Ramos (cell line): ENCODE results near the gene RCHY1.
"Not testable (repeated sequence)": the region's sequence is repeated elsewhere in the genome, so short reads cannot be mapped to it uniquely, and the experiment has no call there.

Experiments
- in situ Hi-C: fragments of 300-500 bp; cut with MboI; formaldehyde crosslinking; loops from one replicate; pipeline ENCODE4 v1.14.3; 2022; ENCODE audit warnings: low sequenced_read_pairs; ENCODE audit not compliant: unreplicated experiment

RCHY1 gene

GRCh38 chr4:75514131-75514948, at the start of gene RCHY1, which contains the start of gene THAP6:
Gene RCHY1, minus strand, starts transcription at chr4:75514403. Its CDS starts 117 bp downstream, at chr4:75514286.
Gene THAP6, plus strand, starts transcription at chr4:75514473. Its CDS starts 980 bp downstream, at chr4:75515453.
- in situ Hi-C loops: no loop called here

DNA sequence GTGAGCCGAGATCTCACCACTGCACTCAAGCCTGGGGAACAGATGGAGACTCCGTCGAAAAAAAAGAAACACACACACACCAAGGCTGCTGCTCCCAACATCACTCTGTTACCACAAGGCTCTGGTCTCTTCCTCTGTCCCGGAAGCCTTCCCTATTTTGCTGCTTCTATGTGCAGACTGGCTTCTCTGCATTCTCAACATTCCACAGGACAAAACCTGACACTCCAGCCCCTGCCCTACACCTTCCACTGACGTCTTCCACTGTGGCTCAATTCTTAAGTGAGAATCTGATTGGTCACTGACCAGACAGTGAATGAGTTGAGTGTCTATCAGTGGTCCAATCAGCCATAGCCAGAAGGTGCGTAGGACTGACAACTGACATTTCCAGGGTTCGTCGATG, 47.6 kb upstream of the RCHY1 start:
- in situ Hi-C loops: no loop called here

GRCh38 chr4:75557696-75558095, 43.5 kb upstream of the RCHY1 start:
- in situ Hi-C loops: no loop called here

- in situ Hi-C loops: no loop called here
Measured at GRCh38 chr4:75555294-75556164, 41.3 kb upstream of the RCHY1 start, which contains the start of gene ODAPH. Gene ODAPH, plus strand, starts transcription at chr4:75556066. Its CDS starts 17 bp downstream, at chr4:75556083.

- in situ Hi-C loops: no loop called here
Measured at GRCh38 chr4:75552452-75552851, 38.2 kb upstream of the RCHY1 start.

GRCh38 chr4:75549019-75549418, 34.8 kb upstream of the RCHY1 start:
- in situ Hi-C loops: no loop called here

DNA sequence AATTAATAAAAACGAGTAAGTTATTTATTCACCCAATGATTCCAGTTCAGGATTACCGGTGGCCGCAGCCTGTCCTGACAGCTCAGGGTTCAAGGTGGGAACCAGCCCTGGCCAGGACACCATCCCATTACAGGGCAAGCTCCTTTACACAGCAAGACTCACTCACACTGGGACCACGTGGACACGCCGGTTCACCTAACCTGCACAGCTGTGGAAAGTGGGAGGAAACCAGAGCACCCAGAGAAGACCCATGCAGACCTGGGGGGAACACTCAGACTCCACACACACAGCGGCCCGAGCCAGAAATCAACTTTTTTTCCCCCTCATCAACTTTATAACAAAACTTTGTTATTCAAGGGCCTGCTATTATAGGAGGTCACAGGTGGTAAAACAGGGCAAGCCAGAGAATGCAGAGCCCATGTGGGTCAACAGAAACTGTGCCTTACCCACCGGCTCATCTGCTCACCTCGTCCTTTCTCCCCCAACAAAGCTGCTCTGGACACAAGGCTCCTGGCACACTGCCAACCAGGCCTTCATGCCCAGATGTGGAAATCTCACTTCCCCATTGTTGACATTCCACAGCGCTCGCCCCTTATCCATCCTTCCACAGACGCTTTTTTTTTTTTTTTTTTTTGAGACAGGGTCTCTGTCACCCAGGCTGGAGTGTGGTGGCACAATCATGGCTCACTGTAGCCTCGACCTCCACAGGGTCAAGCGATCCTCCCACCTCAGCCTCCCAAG, 33.6 kb upstream of the RCHY1 start:
- in situ Hi-C loops: no loop called here

DNA sequence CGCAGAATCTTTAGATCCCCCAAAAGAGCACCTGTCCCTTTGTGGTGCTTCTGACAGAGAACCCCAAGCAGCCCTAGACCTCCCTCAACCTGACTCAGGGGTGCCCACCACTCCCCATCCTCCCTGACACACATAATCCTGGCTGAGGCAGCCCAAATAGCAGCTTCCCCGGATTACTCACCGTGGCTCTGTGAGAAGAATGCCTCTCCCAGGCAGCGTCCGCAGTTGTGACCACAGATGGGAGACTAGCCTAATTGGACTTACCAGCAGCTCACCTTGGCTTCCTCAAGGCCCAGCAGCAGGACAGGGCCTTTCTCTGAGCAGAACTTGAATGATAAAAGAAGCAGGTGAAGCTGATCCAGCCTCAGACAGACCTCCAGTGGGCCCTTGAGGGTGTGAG, 31.3 kb upstream of the RCHY1 start:
- in situ Hi-C loops: no loop called here

- in situ Hi-C loops: no loop called here
Measured at GRCh38 chr4:75544870-75545269, 30.7 kb upstream of the RCHY1 start.

GRCh38 chr4:75544220-75544619, 30.0 kb upstream of the RCHY1 start:
- in situ Hi-C loops: not testable (repeated sequence)

- in situ Hi-C loops: no loop called here
Measured at GRCh38 chr4:75542824-75543223, 28.6 kb upstream of the RCHY1 start.

DNA sequence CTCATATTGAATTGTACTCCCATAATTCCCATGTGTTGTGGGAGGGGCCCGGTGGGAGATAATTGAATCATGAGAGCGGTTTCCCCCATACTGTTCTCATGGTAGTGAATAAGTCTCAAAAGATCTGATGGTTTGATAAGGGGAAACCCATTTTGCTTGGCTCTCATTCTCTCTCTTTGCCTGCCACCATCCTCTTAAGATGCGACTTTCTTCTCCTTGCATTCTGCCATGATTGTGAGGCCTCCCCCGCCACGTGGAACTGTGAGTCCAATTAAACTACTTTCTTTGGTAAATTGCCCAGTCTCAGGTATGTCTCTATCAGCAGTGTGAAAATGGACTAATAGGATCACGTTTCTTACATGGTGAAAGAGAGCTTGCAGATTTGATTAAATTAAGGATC, 23.1 kb upstream of the RCHY1 start:
- in situ Hi-C loops: not testable (repeated sequence)

- in situ Hi-C loops: not testable (repeated sequence)
Measured at GRCh38 chr4:75533926-75534325, 19.7 kb upstream of the RCHY1 start.

DNA sequence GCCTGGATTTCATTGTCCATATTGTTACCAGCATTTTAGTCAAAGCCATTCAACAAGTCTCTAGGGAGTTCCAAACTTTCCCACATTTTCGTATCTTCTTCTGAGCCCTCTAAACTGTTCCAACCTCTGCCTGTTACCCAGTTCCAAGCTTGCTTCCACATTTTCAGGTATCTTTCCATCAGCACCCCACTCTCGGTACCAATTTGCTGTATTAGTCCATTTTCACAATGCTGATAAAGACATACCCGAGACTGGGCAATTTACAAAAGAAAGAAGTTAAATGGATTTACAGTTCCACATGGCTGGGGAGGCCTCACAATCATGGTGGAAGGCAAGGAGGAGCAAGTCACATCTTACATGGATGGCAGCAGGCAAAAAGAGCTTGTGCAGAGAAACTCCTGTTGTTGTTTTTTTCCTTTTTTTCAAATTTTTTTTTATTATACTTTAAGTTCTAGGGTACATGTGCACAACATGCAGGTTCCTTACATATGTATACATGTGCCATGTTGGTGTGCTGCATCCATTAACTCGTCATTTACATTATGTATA, 19.2 kb upstream of the RCHY1 start:
- in situ Hi-C loops: not testable (repeated sequence)

DNA sequence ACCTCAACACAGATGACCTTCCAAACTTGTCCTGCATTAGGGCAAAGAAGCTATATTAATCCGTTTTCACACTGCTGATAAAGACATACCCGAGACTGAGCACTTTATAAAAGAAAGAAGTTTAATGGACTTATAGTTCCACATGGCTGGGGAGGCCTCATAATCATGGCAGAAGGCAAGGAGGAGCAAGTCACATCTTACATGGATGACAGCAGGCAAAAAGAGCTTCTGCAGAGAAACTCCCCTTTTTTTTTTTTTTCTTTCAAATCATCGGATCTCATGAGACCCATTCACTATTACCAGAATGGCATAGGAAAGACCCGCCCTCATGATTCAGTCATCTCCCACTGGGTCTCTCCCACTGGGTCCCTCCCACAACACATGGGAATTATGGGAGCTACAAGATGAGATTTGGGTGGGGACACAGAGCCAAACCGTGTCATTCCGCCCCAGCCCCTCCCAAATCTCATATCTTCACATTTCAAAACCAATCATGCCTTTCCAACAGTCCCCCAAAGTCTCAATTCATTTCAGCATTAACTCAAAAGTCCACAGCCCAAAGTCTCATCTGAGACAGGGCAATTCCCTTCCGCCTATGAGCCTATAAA, 17.4 kb upstream of the RCHY1 start:
- in situ Hi-C loops: not testable (repeated sequence)

- in situ Hi-C loops: no loop called here
Measured at GRCh38 chr4:75530556-75531322, 16.5 kb upstream of the RCHY1 start.

DNA sequence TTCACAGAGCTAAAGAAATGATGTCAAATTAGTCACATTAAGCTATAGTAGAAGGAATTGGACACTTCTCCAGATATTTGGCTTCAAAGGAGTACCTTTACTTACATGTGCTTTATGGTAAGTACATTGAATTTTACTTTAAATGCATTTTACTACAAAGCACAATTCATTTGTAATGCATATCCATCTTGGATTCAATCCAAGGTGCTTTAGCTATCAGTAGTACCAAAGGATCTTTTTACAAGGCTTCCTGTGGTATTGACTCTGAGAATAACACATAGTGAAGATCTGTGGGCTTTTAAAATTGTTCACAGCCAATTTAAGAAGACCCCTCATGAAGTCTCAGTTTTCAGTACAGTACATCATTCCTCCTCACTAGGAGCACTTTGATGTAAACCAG, 13.3 kb upstream of the RCHY1 start:
- in situ Hi-C loops: no loop called here

- in situ Hi-C loops: no loop called here
Measured at GRCh38 chr4:75525910-75526309, 11.7 kb upstream of the RCHY1 start.

DNA sequence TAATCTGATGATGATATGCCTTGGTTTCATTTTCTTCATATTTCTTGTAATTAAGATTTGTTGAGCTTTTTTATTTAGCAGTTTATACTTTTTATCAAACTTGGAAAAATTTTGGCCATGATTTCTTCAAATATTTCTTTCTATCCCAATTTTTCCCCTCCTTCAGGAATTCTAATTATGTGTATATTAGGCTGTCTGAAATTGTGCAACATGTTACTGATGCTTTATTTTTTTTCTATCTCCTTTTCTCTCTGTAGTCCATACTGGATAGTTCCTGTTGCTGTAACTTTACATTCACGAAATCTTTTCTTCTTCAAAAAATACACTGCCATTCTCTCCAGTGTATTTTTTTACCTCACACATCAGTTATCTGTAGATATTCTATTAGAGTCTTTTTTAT, 10.9 kb upstream of the RCHY1 start:
- in situ Hi-C loops: no loop called here
